Activated naive CD8-positive, alpha-beta T cell treated with anti-CD3 and anti-CD28 coated beads, Interleukin-2, amount 50 U/mL, for 16 hours (primary cell): ENCODE data around the gene SPOUT1.

Experiments
- DNase-seq: peaks from one replicate; pipeline ENCODE4 v3.0.0-alpha.2; 2020; ENCODE audit warnings: low read depth, low spot score

Gene SPOUT1

DNA sequence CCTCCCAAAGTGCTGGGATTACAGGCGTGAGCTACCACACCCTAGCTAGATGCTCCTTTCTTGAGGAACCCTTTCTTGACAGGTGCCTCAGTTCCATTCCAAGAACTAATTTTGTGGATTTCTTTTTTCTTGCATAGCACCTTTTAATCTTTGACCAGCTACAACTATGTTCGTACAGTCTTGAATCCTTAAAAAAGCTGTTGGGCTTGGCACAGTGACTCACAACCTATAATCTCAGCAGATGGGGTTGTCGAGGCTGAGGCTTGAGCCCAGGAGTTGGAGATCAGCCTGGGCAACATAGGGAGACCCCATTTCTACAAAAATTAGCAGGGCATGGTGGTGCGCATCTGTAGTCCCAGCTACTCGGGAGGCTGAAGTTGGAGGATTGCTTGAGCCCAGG, 56.5 kb downstream of the SPOUT1 start:
- DNase-seq, result no peak

DNA sequence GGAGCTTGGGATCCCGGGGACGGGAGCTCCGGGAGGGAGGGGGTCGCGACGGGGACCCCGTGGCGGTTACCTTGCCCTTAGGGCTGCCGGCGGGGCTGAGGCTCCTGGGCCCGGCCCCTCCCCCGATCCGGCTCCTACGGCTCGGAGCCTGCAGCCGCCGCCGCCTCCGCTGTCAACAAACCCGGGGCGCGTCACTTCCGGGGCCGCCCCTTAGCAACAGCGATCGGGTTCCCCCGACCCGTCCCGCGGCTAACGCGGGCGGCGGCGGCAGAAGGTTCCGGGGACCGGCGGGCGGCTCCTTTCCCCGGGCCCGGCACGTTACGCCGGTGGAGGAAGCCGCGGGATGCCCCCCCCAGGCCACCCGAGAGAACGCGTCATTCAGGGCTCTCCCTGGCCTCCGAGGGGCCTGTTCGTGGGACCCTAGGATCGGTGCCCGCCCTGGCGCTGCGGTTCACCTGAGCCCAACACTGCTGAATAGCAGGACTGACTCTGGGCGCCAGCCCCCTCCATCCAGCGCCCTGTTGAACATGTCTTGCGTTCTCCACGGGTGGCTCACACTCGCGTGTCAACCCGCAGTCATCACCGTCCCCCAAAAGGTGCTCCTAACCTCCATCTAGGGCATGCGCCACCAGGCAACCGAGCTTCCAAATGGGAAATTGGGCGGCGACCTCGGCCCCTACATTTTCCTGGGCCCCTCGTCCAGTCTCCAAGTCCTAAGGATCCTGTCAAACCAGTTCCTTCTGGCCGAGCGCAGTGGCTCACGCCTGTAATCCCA, 57.7 kb downstream of the SPOUT1 start, which contains the start of gene ZER1:
TSS of gene ZER1 (minus strand) at position 183 of the 775 bp plus-strand sequence. CDS start 16,362 bp downstream, outside the sequence.
- DNase-seq, result peak; percentile 87

DNA sequence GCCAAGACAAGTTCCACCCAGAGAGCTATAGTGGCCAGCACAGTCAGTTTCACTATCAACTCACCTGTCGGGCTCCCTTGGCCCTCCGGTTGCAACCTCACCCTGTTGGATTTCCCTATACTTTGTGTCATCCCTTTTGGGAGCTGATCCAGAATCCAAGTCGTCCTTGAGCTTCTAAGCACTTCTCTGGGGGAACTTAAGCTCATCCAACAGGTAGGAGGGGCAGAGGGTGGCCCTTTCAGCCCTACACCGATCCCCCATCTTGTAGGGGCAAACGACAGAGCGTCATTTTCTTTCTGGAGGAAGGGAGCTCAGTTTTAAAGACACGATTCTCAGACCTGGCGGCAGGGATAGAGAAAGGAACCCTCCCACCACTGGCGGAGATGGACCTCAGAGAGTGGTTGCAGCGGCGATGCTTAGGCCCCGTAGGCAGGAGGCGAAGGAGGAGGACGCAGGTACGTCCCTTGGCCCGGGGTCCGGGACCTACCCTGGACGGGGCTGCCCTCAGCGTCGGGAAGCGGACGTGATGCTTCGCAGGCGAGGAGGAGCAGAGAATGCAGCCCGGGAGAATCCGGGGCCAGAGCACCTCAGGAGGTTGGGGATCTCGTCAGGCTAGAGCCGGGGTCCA, 58.4 kb downstream of the SPOUT1 start:
- no peak for DNase-seq

DNA sequence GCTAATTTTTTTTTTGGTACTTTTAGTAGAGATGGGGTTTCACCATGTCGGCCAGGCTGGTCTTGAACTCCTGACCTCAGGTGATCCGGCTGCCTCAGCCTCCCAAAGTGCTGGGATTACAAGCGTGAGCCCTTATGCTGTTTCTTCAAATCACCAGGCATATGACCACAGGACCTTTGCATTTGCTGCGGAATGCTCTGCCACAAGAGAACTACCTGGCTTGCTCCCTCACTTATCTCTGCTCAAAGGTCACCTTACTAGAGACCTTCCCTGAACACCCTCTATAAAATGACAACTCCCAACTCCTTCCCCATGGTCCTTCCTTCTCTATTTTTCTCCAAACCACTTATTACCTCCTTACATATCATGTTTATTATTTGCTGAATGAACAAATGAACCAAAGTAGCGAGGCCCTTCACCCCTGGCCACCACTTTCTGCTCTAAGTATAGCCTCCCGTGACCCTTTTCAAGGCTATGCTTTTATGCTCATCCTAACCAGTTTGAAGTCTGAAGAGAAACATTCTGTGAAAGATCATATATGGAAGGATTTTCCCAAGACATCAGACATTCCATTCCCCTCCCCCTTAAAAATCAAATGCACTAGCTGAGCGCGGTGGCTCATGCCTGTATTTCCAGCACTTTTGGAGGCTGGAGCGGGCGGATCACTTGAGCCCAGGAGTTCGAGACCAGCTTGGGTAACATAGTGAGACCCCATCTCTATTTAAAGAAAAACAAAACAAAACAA, 59.1 kb downstream of the SPOUT1 start:
- no peak for DNase-seq
